ENCODE data around the gene ATXN1.

GRCh38 chr6:16430391-16431089 lies 330.7 kb downstream of the ATXN1 start:
- TF ChIP-seq ZNF747 (CRISPR knock-in tag; IDR thresholded peaks at IDR 0.05; ENCODE audit: borderline replicate concordance): no peak
- no peak for TF ChIP-seq FOXA1 (IDR thresholded peaks at IDR 0.05)
- TF ChIP-seq FOXA1 (CRISPR knock-in tag; IDR thresholded peaks at IDR 0.05): 0 out of 2 replicates have a peak, but pooled peaks have one; percentile 18
- no peak for TF ChIP-seq ZKSCAN8 (CRISPR knock-in tag; IDR thresholded peaks at IDR 0.05; ENCODE audit: borderline replicate concordance)
- no peak for TF ChIP-seq MATR3 (CRISPR knock-in tag; IDR thresholded peaks at IDR 0.05)
- no peak for TF ChIP-seq THAP11 (CRISPR knock-in tag; IDR thresholded peaks at IDR 0.05)
- no peak for TF ChIP-seq CTCF (CRISPR knock-in tag; IDR thresholded peaks at IDR 0.05)
- no peak for TF ChIP-seq MAF1 (CRISPR knock-in tag; IDR thresholded peaks at IDR 0.05; ENCODE audit: borderline replicate concordance)
- no peak for TF ChIP-seq KDM3A (CRISPR knock-in tag; IDR thresholded peaks at IDR 0.05; ENCODE audit: low read depth)
- TF ChIP-seq SMARCE1 (IDR thresholded peaks at IDR 0.05; ENCODE audit: borderline replicate concordance): no peak
- TF ChIP-seq AFF4 (CRISPR knock-in tag; IDR thresholded peaks at IDR 0.05): no peak
- TF ChIP-seq TCF7L2 (IDR thresholded peaks at IDR 0.05; ENCODE audit: low read depth, low read length): no peak
- TF ChIP-seq CBX1 (IDR thresholded peaks at IDR 0.05; ENCODE audit: low read depth): no peak
- TF ChIP-seq ZSCAN21 (CRISPR knock-in tag; IDR thresholded peaks at IDR 0.05; ENCODE audit: borderline replicate concordance): no peak
- no peak for TF ChIP-seq ZNF639 (CRISPR knock-in tag; conservative IDR thresholded peaks at IDR 0.05)
